Type B pancreatic cell (in vitro differentiated cells): ENCODE results near the gene ASPHD2. TPM values are rescaled to one million over a fixed set of nuclear protein-coding genes. Genes with fewer than 3 reads are reported as not detected.
A peak's percentile ranks its signal among the peaks of the same experiment; 100 is the strongest.

Experiments used
- DNase-seq: peaks from one replicate; pipeline ENCODE4 v3.0.0; 2021; ENCODE audit warnings: mixed read lengths; ENCODE audit not compliant: unreplicated experiment; ENCODE audit errors: extremely low spot score
- H3K27ac Mint-ChIP-seq: 2 replicates; pipeline ENCODE4 v1.8.0; 2021; ENCODE audit warnings: mild to moderate bottlenecking, mixed read lengths
- H3K27me3 Mint-ChIP-seq: 2 replicates; pipeline ENCODE4 v1.8.0; 2021; ENCODE audit warnings: mixed read lengths
- H3K36me3 Mint-ChIP-seq: 2 replicates; pipeline ENCODE4 v1.8.0; 2021; ENCODE audit warnings: mixed read lengths
- H3K4me1 Mint-ChIP-seq: one replicate; pipeline ENCODE4 v1.8.0; 2021; ENCODE audit warnings: mixed read lengths; ENCODE audit not compliant: unreplicated experiment
- H3K4me3 Mint-ChIP-seq: 2 replicates; pipeline ENCODE4 v1.8.0; 2021; ENCODE audit warnings: mild to moderate bottlenecking, mixed read lengths
- H3K9me3 Mint-ChIP-seq: 2 replicates; pipeline ENCODE4 v1.8.0; 2021; ENCODE audit warnings: mixed read lengths
- CTCF ChIP-seq: fragments of 200-600 bp; sonication (generic); conservative IDR thresholded peaks from 2 replicates; pipeline ENCODE4 v1.5.0; 2021; ENCODE audit warnings: antibody characterized with exemption, mild to moderate bottlenecking
- long read RNA-seq: library from polyadenylated mRNA; unstranded; transcript quantifications from one replicate; pipeline ENCODE4 v2.0.0, GENCODE V29; 2020
- total RNA-seq: library from RNA; stranded (reverse); gene quantifications from 2 replicates; pipeline ENCODE4 v1.2.1, GENCODE V29; 2021; ENCODE audit warnings: low replicate concordance

ASPHD2 gene
- total RNA-seq: 1.1 and 2.4 TPM in 2 replicates
- long read RNA-seq: 0 reads

- DNase-seq: peak; percentile 79
- Mint-ChIP-seq H3K4me1 (peaks cover 15% of the 10 kb centered on the region), H3K27me3 (peaks cover 62% of the 10 kb centered on the region), H3K27ac (peak within 1 kb of the TSS; percentile 84), H3K36me3 (no peaks in the 10 kb centered on the region), H3K9me3 (no peaks in the 10 kb centered on the region), H3K4me3 (peak within 1 kb of the TSS; percentile 99)
- TF ChIP-seq CTCF: no peak
Observed at GRCh38 chr22:26428515-26429457, at the start of gene ASPHD2. Gene ASPHD2, plus strand, starts transcription at chr22:26429260. Its CDS starts 4,356 bp downstream, at chr22:26433616.

DNA sequence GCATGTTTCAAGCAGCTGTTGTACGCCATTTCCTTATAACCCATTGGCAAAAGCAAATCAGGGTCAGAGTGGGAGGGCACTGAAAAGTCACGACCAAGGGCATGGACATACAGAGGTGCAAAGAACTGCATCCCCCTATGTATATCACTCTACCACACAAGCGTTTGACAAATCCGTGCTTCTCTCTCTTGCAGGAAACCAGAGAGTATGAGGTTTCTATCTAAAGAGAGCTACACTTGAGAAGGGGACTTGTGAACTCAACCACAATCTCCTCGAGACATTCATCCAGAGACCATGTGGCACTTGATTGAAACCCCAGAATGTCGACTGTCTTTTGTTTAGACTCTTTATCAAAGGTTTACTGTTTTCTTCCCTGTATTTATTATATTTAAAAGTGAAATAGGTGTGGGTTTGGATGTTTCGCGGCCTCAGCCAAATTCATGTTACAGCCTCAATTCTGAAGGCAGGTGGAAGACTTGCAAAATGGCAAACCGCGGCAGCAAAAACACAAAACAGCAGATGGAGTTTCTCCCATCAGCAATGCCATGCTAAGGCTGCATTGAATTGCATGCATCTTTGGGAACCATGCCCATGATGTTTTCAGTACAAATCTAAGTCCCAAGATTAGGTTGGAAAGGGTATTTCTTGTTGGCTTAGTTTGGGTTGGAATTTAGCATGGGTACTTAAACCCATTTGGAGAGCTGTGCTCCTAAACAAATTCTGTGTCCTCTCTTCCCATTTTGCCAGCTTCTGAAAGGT is 48.8 kb upstream of the ASPHD2 start:
- Mint-ChIP-seq H3K4me3 (no peak overlapping the region), H3K4me1 (peaks cover 6% of the 10 kb centered on the region), H3K36me3 (no peaks in the 10 kb centered on the region), H3K27me3 (peaks cover 80% of the 10 kb centered on the region), H3K9me3 (peaks cover 9% of the 10 kb centered on the region), H3K27ac (no peak overlapping the region)
- DNase-seq: no peak
- TF ChIP-seq CTCF: no peak

GRCh38 chr22:26382782-26383181 is 46.3 kb upstream of the ASPHD2 start:
- Mint-ChIP-seq H3K9me3 (peaks cover 9% of the 10 kb centered on the region), H3K27me3 (peaks cover 69% of the 10 kb centered on the region), H3K4me3 (no peak overlapping the region), H3K36me3 (no peaks in the 10 kb centered on the region), H3K4me1 (no peaks in the 10 kb centered on the region), H3K27ac (no peak overlapping the region)
- no peak for DNase-seq
- TF ChIP-seq CTCF: no peak

GRCh38 chr22:26383968-26384556 is 45.0 kb upstream of the ASPHD2 start:
- no peaks in the 10 kb centered on the region for H3K4me1 Mint-ChIP-seq
- H3K9me3 Mint-ChIP-seq: peaks cover 4% of the 10 kb centered on the region
- no peak for TF ChIP-seq CTCF
- H3K27ac Mint-ChIP-seq: no peak overlapping the region
- DNase-seq: no peak
- no peak overlapping the region for H3K4me3 Mint-ChIP-seq
- H3K27me3 Mint-ChIP-seq: peaks cover 62% of the 10 kb centered on the region
- H3K36me3 Mint-ChIP-seq: no peaks in the 10 kb centered on the region

- H3K27me3 Mint-ChIP-seq: peaks cover 54% of the 10 kb centered on the region
- H3K4me1 Mint-ChIP-seq: no peaks in the 10 kb centered on the region
- no peaks in the 10 kb centered on the region for H3K36me3 Mint-ChIP-seq
- no peak for TF ChIP-seq CTCF
- no peak overlapping the region for H3K4me3 Mint-ChIP-seq
- no peak overlapping the region for H3K27ac Mint-ChIP-seq
- no peaks in the 10 kb centered on the region for H3K9me3 Mint-ChIP-seq
- no peak for DNase-seq
Observed at GRCh38 chr22:26385164-26385563, 43.9 kb upstream of the ASPHD2 start.
